Lung (tissue), 12 donors: ENCODE measurements around the gene CCNL1. TPM values are rescaled to one million over a fixed set of nuclear protein-coding genes. Genes with fewer than 3 reads are reported as not detected.

ENCODE experiments used
- ATAC-seq: fragments of 200-7000 bp; cut with Tn5 transposase; one replicate; pipeline ENCODE4 v1.9.1; 2020; ENCODE audit warnings: moderate number of reproducible peaks; ENCODE audit not compliant: insufficient read depth, low FRiP score
- DNase-seq, 3 donors: peaks; one replicate each; pipeline ENCODE4 v3.0.0-alpha.2; 2013 to 2017
- H3K27ac ChIP-seq, 2 donors: one replicate each; pipeline ENCODE4 v1.5.1; 2013; ENCODE audit warnings: mild to moderate bottlenecking in 2 of 2, moderate library complexity in 2 of 2, control low read depth in 1 of 2, inconsistent platforms in 1 of 2, low read depth in 1 of 2, low read length in 1 of 2
- H3K27me3 ChIP-seq, 3 donors: one replicate each; pipeline ENCODE4 v1.5.1; 2013; ENCODE audit warnings: low read length in 2 of 3; ENCODE audit not compliant: control insufficient read depth in 3 of 3, insufficient read depth in 3 of 3
- H3K36me3 ChIP-seq, 4 donors: one replicate each; pipeline ENCODE4 v1.5.1; 2013; ENCODE audit warnings: low read length in 4 of 4, mild to moderate bottlenecking in 1 of 4, moderate library complexity in 1 of 4; ENCODE audit not compliant: control insufficient read depth in 4 of 4, insufficient read depth in 4 of 4
- H3K4me1 ChIP-seq, 5 donors: one replicate each; pipeline ENCODE4 v1.5.1; 2013; ENCODE audit warnings: low read length in 5 of 5, mild to moderate bottlenecking in 2 of 5, moderate library complexity in 1 of 5; ENCODE audit not compliant: control insufficient read depth in 5 of 5, insufficient read depth in 5 of 5
- H3K4me3 ChIP-seq: one replicate; pipeline ENCODE4 v1.5.1; 2013; ENCODE audit warnings: mild to moderate bottlenecking, control low read depth, moderate library complexity
- H3K9ac ChIP-seq, 2 donors: one replicate each; pipeline ENCODE4 v1.5.1; 2013; ENCODE audit warnings: low read length in 2 of 2, control low read depth in 1 of 2; ENCODE audit not compliant: insufficient read depth in 1 of 2
- H3K9me3 ChIP-seq, 4 donors: one replicate each; pipeline ENCODE4 v1.5.1; 2013; ENCODE audit warnings: low read length in 3 of 4, mild to moderate bottlenecking in 1 of 4, moderate library complexity in 1 of 4; ENCODE audit not compliant: control insufficient read depth in 4 of 4, insufficient read depth in 3 of 4
- WGBS, 2 donors: extraction: QIAGEN DNeasy Blood & Tissue Kit; methylation state at CpG; one replicate each; pipeline ENCODE4 v1.1.7; 2013; 5-methylcytosine and 5-hydroxymethylcytosine counted together
- polyA plus RNA-seq, 2 donors: library from polyadenylated mRNA; stranded (reverse); fragments of 200-250 nt; gene quantifications; one replicate each; pipeline ENCODE4 v1.2.1, GENCODE V29; 2013
- total RNA-seq, 2 donors: library from RNA; depleted of rRNA in 1 of 2; stranded (reverse); fragments of >200 nt in 1 of 2; gene quantifications; one replicate each; pipeline ENCODE4 v1.2.1, GENCODE V29; 2014 to 2021
- TF ChIP-seq, protein P1 (sequence below): IDR thresholded peaks from 2 replicates; pipeline ENCODE4 v1.5.1; 2012; ENCODE audit warnings: mild to moderate bottlenecking; ENCODE audit errors: control extremely low read depth, extremely low read depth
- donor health status: control.
- donor health status: control.
- donor health status: Bipolar disorder and iron deficiency.
- donor health status: healthy.
- donor health status: DM: yes; HTN: yes; CAD: no.

The CCNL1 gene
- total and polyA plus RNA-seq, 4 donors = 91.1 to 383 (median 110) TPM

DNA sequence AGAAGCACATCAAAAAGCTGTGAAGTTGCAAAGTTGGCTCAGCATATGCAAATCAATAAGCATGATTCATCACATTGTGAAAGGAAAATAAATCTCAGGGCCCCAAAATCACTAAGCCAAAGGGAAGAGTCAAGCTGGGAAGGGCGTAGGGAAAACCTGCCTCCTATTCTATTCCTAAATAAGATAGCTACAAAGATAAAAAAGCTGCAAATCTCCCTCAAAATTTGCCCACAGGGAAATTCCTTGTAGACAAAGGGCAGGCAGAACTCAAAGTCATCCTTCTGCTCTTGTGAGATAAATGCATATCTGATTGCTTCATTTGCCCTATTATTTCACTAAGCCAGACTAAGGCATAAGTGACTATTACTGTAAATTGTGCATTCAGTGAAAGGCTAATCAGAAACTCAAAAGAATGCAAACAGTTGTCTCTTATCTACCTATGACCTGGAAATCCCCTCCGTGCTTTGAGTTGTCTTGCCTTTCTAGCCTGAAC, 30.5 kb upstream of the CCNL1 start:
- H3K4me1 ChIP-seq = no peaks in the 10 kb centered on the region
- no peak overlapping the region for H3K9ac ChIP-seq
- H3K4me3 ChIP-seq = no peak overlapping the region
- TF ChIP-seq, protein P1, sequence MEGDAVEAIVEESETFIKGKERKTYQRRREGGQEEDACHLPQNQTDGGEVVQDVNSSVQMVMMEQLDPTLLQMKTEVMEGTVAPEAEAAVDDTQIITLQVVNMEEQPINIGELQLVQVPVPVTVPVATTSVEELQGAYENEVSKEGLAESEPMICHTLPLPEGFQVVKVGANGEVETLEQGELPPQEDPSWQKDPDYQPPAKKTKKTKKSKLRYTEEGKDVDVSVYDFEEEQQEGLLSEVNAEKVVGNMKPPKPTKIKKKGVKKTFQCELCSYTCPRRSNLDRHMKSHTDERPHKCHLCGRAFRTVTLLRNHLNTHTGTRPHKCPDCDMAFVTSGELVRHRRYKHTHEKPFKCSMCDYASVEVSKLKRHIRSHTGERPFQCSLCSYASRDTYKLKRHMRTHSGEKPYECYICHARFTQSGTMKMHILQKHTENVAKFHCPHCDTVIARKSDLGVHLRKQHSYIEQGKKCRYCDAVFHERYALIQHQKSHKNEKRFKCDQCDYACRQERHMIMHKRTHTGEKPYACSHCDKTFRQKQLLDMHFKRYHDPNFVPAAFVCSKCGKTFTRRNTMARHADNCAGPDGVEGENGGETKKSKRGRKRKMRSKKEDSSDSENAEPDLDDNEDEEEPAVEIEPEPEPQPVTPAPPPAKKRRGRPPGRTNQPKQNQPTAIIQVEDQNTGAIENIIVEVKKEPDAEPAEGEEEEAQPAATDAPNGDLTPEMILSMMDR = no peak
- H3K27me3 ChIP-seq = no peaks in the 10 kb centered on the region
- WGBS, 2 donors = 46 to 79% methylated on average over 2 of the region's 2 CpGs
- DNase-seq (no peak), ATAC-seq (no peak)
- H3K9me3 ChIP-seq = peaks cover 6 to 12% (median 7%) of the 10 kb centered on the region in 4 donors
- H3K36me3 ChIP-seq = peaks cover 0 to 4% (median 2%) of the 10 kb centered on the region in 4 donors
- H3K27ac ChIP-seq = no peak overlapping the region

DNA sequence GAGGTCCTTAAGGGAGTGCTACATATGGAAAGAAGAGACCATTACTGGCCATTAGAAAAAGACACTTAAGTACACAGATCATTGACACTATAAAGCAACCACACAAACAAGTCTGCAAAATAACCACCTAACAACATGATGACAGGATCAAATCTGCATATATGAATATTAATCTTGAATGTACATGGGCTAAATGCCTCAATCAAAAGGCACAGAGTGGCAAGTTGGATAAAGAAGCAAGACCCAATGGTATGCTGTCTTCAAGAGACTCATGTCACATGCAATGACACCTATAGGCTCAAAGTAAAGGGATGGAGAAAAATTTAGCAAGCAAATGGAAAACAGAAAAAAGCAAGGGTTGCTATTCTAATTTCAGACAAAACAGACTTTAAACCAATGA, 28.4 kb upstream of the CCNL1 start:
- no peaks in the 10 kb centered on the region for H3K27me3 ChIP-seq
- DNase-seq (no peak), ATAC-seq (no peak)
- TF ChIP-seq, protein P1 = no peak
- peaks cover 0 to 4% (median 2%) of the 10 kb centered on the region in 4 donors for H3K36me3 ChIP-seq
- H3K4me1 ChIP-seq = no peaks in the 10 kb centered on the region
- H3K9ac ChIP-seq = no peak overlapping the region
- no peak overlapping the region for H3K4me3 ChIP-seq
- peaks cover 0 to 12% (median 6%) of the 10 kb centered on the region in 4 donors for H3K9me3 ChIP-seq
- H3K27ac ChIP-seq = no peak overlapping the region

DNA sequence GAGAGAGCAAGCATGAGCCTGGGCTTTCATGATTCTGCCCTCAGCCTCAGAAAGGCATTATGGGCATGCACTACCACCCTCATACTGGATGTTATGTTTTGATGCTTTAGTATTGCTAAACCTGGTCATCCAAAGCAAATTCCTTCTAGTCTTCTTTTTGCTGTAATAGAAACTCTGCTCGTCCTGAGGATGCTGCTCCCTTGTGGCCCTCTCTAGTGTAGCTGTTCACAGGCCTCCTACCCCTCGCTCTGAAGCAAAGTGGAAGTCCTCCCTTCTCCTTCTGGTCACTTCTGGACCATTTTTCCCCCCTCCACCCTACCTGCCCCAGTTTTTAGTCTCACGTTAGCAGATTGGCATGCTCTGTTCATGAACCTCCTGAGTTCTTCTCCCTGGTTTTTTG, 22.9 kb upstream of the CCNL1 start:
- no peak for ATAC-seq
- TF ChIP-seq, protein P1 = no peak
- Histone ChIP-seq H3K9ac (no peak overlapping the region), H3K36me3 (peaks cover 0 to 4% (median 3%) of the 10 kb centered on the region in 4 donors), H3K9me3 (peaks cover 0 to 6% (median 3%) of the 10 kb centered on the region in 4 donors), H3K27me3 (no peaks in the 10 kb centered on the region), H3K4me1 (peaks cover 0 to 2% (median 0%) of the 10 kb centered on the region in 5 donors), H3K27ac (no peak overlapping the region), H3K4me3 (no peak overlapping the region)
- WGBS, 2 donors = 86 to 89% methylated on average over 3 of the region's 3 CpGs
- no peak for DNase-seq

DNA sequence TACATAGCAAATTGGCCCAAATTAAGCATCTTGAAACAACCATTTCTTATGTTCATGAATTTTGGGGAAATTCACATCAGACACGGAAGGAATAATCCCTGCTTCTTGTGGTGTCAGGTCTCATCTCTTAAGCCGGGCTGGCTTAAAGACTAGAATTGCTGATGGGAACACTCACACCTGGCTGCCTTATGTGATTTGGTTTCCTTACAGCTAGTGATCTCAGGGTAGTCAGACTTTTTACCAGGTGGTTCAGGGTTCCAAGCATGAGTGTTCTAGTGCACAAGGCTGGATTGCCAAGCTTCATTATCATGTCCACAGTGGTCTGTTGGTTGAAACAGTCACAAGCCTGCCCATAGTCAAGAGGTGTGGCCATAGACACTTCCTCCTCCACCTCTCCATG, 20.3 kb upstream of the CCNL1 start:
- Histone ChIP-seq H3K9me3 (no peaks in the 10 kb centered on the region), H3K9ac (no peak overlapping the region), H3K4me3 (no peak overlapping the region), H3K27me3 (no peaks in the 10 kb centered on the region), H3K36me3 (peaks cover 0 to 2% (median 0%) of the 10 kb centered on the region in 4 donors), H3K4me1 (peaks cover 3 to 13% (median 6%) of the 10 kb centered on the region in 5 donors), H3K27ac (no peak overlapping the region)
- 91 to 97% methylated on average over 2 of the region's 2 CpGs for WGBS, 2 donors
- DNase-seq (no peak), ATAC-seq (no peak)
- TF ChIP-seq, protein P1 = no peak
